AML-193 (cell line): Measurements from ENCODE around the gene SLC8B1.

Source experiments
- DNase-seq, 2 experiments: peaks; one replicate each; lab custom pipeline; 2025; lab: John Stamatoyannopoulos, UW

The SLC8B1 gene

DNA sequence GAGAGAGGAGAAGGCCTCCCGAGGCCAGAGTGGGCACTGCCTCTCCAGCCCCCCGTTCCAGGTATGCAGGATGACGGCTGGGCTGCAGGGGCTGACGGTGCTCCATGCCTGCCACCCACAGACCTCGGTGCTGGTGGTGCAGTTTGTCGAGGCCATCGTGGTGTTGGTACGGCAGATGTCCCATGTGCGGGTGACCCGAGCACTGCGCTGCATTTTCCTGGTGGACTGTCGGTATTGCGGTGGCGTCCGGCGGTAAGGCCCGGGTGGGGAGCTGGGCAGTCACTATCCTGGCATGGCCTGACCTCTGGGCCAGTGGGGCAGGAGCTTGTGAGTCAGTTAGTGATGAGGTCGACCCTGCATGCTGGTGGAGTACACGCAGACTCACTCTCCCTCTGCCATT, 66.3 kb downstream of the SLC8B1 start:
- DNase-seq = no peak

DNA sequence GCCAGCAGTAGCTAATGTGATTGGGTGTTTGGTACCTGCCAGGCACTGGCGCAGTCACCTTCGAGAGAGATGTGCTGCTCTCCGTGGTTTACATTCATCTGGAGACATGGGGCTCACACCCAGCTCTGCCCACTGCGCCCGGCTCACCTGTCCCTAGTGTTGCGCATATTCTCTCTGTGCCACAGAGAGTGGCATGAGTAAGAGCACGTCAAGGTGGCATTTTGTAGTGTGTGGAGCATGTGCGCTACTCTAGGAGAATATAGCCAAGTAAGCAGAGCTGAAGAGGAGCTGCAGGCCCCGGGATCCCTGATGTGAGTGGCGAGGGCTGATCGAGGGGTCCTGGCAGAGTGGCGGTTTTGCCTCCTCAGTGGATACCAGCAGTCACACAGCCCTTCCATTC, 66.8 kb downstream of the SLC8B1 start:
- no peak for DNase-seq

DNA sequence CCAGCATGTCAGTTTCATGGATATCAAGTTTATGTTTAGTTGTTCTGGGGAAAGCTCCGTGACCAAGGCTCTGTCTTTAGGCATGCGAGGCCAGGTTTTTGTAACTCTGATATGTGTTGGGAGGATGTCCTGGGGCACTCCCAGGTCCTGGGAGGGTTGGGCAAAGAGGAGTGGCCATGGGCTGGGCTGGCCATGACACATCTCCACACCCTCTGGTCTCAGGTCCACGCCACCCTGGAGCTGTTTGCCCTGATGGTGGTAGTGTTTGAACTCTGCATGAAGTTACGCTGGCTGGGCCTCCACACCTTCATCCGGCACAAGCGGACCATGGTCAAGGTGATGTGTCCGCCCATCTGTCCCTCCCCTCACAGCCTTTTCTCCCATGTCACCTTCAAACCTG, 67.3 kb downstream of the SLC8B1 start:
- no peak for DNase-seq

DNA sequence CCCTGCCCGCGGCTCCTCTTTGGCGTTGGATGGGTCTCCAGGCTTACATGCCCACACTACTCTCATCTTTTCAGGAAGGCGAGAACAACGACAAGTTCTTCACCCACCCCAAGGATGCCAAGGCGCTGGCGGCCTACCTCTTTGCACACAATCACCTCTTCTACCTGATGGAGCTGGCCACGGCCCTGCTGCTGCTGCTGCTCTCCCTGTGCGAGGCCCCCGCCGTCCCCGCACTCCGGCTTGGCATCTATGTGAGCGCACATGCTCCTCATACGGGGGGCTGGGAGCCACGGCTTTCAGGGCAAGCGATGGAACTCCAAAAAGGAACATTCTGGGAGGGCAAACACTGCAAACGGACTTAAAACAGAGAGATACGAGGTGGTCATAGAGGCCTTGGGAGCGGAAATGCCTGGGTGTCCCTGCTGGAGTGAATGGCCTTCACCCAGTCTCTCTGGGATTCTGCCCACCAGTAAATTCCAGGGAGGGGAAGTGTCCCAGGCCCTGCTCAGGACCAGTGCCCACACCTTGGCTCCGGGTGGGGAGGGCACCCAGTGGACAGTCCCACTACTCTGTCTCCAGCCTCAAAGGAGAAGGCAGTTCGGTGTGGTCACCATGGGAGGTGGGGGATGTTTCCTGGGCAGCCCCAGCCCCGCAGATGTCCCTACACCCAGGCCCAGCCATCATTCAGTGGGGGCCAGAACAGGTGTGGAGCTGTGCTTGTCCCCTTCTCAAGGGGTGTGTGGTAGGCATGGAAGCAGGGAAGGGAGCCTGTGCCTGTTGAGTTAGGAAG, 68.6 kb downstream of the SLC8B1 start:
- no peak for DNase-seq

DNA sequence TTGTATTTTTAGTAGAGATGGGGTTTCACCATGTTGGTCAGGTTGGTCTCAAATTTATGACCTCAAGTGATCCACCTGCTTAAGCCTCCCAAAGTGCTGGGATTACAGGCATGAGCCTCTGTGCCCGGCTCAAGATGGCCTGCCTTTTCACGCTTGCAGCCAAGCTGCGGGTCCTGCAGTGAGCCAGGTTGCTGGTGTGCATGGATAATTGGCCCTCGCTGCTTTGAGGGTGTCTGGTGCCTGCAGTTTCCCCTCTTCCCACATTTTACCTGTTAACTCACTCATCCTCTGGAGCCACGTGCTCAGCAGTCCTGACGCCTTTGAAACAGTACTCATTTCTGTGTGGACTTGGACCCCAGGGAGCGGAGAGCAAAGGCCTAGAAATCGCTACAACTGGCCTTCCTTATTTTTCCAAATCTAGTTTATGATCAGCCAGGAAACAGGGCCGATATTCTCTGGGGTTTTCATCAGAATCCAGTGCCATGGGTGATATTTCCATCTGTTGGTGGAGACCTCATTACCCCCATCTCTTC, 71.4 kb downstream of the SLC8B1 start:
- DNase-seq = no peak

DNA sequence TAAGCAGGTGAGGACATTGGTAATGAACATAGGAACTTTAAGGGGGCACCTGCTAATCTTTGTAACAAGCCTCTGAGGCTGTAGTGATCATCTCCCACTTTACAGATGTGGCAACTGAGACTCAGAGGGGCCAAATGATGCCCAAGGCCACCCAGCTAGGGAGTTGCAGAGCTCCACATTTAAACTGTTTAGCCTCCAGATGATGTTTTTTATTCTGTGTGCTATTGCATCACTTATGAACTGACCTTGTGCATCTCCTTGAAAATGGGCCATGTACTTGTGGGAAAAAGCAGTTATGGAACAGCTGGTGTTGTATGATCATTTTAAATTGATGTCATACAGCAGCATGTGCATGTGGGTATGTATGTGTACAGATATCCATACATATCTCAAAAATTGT, 72.2 kb downstream of the SLC8B1 start:
- DNase-seq = no peak

DNA sequence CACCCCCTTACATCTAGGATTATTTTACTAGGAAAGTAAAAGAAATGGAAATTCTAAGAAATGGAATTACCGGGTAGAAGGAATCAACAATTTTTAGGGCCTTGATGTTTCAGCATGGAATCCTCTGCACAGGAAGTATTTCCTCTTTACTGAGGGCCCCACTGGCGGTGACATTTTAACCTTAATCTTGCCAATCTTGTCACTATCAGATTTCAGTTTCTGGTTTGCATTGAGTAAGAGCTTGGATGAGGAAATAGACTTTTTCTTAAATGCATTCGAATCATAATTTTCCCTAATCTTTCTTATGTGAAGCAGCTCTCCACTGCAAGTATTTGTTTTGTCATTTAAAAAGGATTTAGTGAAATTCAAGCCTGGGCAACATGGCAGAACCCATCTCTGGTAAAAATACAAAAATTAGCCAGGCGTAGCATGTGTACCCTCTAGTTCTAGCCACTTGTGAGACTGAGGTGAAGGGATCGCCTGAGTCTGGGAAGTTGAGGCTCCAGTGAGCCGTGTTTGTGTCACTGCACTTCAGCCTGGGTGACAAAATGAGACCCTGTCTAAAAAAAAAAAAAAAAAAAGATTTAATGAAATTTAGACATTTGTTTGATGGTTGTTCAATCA, 73.0 kb downstream of the SLC8B1 start:
- DNase-seq = peak; percentile 64 to 75

DNA sequence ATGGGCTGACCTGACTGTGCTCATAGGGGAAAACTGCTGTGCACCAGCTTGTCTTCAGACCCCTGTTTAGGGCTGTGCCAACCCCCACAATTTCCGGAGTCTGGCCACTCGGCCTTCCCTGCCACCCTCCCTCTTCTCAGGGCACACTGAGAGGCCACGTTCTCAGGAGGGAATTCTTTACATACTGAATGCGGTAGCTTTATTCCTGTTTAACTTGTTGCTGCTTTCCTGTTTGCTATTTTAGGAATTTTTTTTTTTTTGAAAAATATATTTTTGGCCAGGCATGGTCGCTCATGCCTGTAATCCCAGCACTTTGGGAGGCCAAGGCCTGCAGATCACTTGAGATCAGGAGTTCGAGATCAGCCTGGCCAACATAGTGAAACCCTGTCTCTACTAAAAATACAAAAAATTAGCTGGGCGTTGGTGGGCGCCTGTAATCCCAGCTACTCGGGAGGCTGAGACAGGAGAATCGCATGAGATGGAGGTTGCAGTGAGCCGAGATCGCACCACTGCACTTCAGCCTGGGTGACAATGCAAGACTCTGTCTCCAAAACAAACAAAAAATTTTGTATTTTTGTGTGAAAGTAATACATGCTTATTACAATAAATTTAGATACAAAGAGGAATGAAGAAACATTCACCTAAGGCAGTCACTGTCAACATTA, 74.1 kb downstream of the SLC8B1 start:
- DNase-seq = no peak

DNA sequence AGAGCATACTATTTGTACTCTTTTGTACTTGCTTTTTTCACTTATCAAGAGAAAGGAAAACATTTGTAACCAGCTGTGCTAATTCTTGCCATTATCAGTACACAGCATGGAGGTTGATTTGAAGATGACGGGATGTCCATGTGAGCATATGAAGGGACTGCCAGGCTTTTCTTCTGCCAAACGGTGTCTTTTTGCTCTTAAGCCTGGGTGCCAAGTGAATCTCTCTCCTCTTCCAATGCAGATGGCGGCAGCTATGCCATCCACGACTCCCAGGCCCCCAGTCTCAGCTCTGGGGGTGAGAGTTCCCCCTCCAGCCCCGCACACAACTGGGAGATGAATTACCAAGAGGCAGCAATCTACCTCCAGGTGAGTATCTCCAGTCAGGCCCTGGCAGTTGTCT, 74.8 kb downstream of the SLC8B1 start:
- DNase-seq = no peak

DNA sequence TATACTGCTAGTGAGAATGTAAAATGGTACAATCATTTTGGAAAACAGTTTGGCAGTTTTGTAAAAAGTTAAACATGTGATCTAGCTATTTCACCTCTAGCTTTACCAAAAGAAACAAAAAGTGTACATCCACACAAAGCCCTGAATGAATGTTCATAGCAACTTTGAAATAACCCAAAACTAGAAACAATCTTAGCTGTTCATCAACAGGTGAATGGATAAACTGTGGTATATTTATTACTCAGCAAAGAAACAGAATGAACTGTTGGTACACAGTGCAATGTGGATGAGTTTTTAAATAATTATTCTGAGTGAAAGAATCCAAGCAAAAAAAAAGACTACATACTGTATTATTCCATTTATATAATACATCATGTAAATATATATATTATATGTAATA, 77.3 kb downstream of the SLC8B1 start:
- no peak for DNase-seq

DNA sequence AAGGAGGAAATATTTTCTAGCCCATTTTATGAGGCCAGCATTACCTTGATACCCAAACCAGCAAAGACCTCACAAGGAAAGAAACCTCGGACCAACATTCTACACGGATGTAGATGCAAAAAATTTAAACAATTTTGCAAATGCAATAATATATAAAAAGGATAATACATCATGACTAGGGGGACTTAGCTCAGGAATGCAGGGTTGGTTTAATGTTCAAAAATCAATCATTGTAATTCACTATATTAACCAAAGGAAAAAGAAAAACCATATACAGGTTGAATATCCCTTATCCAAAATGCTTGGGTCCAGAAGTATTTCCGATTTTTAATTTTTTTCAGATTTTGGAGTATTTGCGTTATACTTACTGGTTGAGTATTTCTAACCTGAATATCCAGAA, 80.6 kb downstream of the SLC8B1 start:
- no peak for DNase-seq

DNA sequence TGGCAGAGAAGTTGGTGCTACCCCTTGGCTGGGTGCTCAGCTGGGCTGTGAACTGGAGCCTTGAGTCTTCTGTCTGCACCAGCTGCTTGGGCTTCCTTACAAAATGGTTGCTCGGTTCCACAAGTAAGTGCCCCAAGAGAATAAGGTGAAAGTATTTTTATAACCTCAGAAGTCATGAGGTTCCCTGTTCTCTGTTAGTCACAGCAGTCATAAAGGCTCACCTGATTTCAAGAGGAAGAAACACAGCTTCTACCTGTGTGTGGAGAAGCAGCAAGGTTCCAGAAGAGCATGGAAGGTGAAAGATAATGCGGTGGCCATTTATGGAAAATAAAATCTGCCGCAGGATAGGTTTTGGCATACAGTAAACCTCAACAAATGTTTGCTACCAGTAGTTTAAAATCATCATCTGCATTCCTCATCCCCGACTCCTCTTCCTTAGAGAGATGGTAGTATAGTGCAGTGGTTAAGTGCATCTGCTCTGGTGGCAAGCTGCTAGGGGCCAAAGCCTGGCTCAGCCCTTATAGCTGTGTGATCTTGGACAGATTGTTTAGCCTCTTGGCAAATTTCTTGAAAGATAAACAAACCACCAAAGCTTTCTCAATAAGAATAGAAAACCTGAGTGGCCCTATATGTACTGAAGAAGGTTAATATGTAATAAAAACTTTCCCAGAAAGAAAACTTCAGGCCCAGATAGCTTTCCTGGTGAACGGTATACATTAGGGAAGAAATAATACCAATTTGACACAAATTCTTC, 81.2 kb downstream of the SLC8B1 start:
- DNase-seq = no peak

DNA sequence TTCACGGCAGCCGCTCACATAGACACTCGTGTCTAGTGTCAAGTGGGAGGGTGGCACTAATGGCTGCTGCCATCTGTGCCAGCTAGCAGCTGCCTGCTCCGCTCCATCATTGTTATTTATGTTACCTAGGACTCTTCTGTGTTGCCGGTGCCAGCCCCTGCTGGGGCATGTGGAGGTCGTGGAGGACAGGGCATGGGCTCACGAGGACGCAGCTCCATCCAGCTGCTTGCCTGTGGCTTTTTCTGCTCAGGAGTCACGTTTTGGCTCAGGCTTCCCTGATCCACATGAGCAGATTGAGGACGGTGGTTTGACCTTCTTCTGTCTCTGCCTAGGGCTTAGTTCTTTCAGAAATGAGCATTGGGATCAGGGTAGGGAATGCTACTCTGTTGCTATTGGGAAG, 82.4 kb downstream of the SLC8B1 start:
- no peak for DNase-seq

DNA sequence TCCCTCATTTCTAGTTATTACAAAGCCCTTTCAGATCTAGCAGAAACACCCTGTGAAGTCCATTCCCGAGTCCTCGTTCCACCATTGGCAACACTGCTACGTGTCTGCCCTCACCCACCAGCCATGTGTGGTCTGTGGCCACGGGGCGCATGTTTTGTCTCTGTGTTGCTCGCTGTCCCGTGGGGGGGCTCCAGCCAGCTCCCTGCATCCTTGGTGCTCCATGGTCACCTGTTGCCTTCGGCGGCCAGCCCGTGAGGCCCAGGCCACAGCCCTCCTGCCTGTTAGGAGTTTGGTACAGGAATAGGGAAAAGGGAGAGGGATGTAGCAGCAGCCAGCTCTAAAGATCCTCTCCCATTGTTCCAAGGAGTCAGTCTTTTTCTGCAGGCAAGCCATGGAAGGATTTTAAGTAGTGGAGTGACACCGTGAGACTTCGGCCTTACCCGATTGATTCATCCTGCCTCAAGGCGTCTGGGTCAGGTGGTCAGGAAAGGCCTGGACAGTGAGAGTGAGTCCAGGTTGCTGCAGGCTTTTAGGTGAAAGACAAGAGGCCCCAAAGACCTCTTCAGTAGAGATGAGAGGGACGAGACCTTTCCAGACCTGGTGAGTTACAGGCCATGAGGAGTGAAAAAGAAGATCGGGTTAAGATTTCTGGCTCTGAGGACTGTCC, 83.4 kb downstream of the SLC8B1 start:
- no peak for DNase-seq

DNA sequence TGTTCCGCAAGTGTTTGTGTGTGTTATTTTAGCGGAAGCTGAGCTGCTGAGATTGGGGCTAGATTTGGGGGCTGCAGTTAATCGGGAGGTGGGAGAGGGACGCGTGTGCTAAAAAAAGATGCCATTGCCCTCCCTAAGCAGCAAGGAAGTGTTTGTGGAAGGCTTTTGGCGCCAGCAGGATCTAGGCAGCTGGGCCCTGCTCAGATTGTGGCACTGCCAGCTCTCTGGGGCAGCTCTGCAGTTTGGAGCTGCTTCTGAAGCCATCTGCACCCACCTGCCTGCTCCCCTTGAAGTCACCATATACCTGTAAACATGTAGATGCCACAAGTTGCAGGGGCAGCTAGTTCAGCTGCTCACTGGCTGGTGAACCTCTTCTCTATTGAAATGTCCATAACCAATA, 84.9 kb downstream of the SLC8B1 start:
- DNase-seq = no peak

DNA sequence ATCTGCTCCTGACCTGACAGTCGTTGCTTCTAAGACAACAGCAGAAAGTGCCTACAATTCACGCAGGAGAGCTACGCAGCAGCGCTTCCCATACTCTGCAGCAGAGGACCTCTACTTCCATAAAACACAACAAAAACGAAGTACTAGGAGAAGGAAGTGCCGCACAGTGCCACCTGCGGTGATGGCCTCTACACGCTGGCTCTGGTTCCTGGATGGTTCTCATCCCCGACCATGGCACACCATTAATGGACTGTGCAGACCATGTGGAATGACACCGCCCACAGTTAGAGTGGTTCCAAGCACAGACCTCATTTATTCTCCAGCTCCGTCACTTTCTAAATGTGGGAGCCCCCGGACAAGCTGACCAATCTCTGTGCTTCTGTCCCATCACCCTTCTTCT, 85.4 kb downstream of the SLC8B1 start:
- DNase-seq = no peak

DNA sequence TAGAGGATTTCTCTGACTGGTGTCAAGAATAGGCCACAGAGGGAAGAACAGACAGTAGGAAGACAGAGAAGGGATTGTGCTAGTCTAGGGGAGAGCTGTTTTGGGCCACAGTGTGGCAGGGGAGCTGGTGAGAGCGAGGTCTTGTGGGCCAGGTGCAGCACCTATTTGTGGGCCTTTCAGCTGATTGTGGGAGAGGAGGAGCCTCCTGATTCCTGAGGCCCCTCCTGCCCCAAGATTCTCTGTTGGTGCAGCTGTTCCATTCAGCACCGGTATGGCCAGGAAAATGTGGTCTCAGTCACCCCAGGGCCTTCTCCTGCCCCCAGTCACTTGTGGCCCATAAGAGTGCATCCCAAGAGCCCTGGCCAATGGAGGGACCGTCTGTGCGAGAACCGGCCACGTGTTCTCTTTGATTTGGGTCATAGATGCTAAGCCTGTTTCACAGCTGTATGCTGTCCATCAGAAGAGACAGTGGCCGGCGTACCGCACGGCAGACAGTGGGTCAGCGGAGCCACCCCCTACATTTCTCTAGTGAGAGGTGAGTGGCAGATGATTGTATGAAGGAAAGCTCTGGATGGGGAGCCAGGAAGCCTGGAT, 86.0 kb downstream of the SLC8B1 start:
- no peak for DNase-seq
